Neutrophil (primary cell): ENCODE measurements around the gene FREY1.

Experiments used
- H3K27ac ChIP-seq: fragments of 200-600 bp; sonication (generic); 2 replicates; pipeline ENCODE4 v1.5.1; 2016; ENCODE audit warnings: mild to moderate bottlenecking, moderate library complexity
- H3K27me3 ChIP-seq: fragments of 200-600 bp; sonication (generic); 2 replicates; pipeline ENCODE4 v1.6.0; 2016; ENCODE audit warnings: mild to moderate bottlenecking
- H3K36me3 ChIP-seq: fragments of 200-600 bp; sonication (generic); 2 replicates; pipeline ENCODE4 v1.5.1; 2017
- H3K4me1 ChIP-seq, 2 experiments: fragments of 200-600 bp in 1 of 2; sonication (generic) in 1 of 2; 1 replicate in 1 of 2; 2 replicates in 1 of 2; pipeline versions ENCODE4 v1.5.1 to v1.6.1; 2013 to 2016; ENCODE audit warnings: low read depth in 1 of 2, low read length in 1 of 2, mild to moderate bottlenecking in 1 of 2, moderate library complexity in 1 of 2; ENCODE audit not compliant: control insufficient read depth in 1 of 2, insufficient read depth in 1 of 2
- H3K4me3 ChIP-seq, 2 experiments: fragments of 200-600 bp in 1 of 2; sonication (generic) in 1 of 2; 1 replicate in 1 of 2; 2 replicates in 1 of 2; pipeline ENCODE4 v1.5.1; 2013 to 2016; ENCODE audit warnings: low read depth in 1 of 2, low read length in 1 of 2, mild to moderate bottlenecking in 1 of 2, moderate library complexity in 1 of 2
- H3K9me3 ChIP-seq: fragments of 200-600 bp; sonication (generic); 2 replicates; pipeline ENCODE4 v1.5.1; 2016
- CTCF ChIP-seq: fragments of 200-600 bp; sonication (generic); IDR thresholded peaks from 2 replicates; pipeline ENCODE4 v1.5.1; 2016; ENCODE audit warnings: antibody characterized with exemption

FREY1 gene

GRCh38 chr11:45924927-45925326, 17.9 kb upstream of the FREY1 start:
- TF ChIP-seq CTCF: no peak
- Histone ChIP-seq H3K36me3 (no peaks in the 10 kb centered on the region), H3K27ac (no peak overlapping the region), H3K27me3 (peaks cover 62% of the 10 kb centered on the region), H3K9me3 (no peaks in the 10 kb centered on the region), H3K4me3 (no peak overlapping the region), H3K4me1 (peaks cover 16 to 27% of the 10 kb centered on the region in 2 experiments)

GRCh38 chr11:45924036-45924915, 17.2 kb upstream of the FREY1 start:
- H3K27me3 ChIP-seq: peaks cover 66% of the 10 kb centered on the region
- H3K4me3 ChIP-seq: no peak overlapping the region
- no peak for TF ChIP-seq CTCF
- no peaks in the 10 kb centered on the region for H3K9me3 ChIP-seq
- peaks cover 16 to 21% of the 10 kb centered on the region in 2 experiments for H3K4me1 ChIP-seq
- no peaks in the 10 kb centered on the region for H3K36me3 ChIP-seq
- H3K27ac ChIP-seq: no peak overlapping the region

- peak within 1 kb of the TSS; percentile 27 to 56 for H3K4me3 ChIP-seq
- peaks cover 23 to 29% of the 10 kb centered on the region in 2 experiments for H3K4me1 ChIP-seq
- no peak within 1 kb of the TSS for H3K27ac ChIP-seq
- H3K27me3 ChIP-seq: peaks cover 66% of the 10 kb centered on the region
- no peak for TF ChIP-seq CTCF
- H3K9me3 ChIP-seq: no peaks in the 10 kb centered on the region
- H3K36me3 ChIP-seq: no peaks in the 10 kb centered on the region
These were observed 15.5 kb upstream of the FREY1 start, which contains the start of gene LARGE2 for GRCh38 chr11:45922425-45923082. TSS of gene LARGE2 (plus strand) at chr11:45922656. CDS start at chr11:45922883, 227 bp downstream.

- peak overlapping the region; percentile 27 to 56 for H3K4me3 ChIP-seq
These were observed 14.7 kb upstream of the FREY1 start for GRCh38 chr11:45921561-45922424.

More at GRCh38 chr11:45921561-45922424, 14.7 kb upstream of the FREY1 start:
- no peaks in the 10 kb centered on the region for H3K36me3 ChIP-seq
- no peak overlapping the region for H3K27ac ChIP-seq
- H3K4me1 ChIP-seq: peaks cover 31 to 32% of the 10 kb centered on the region in 2 experiments
- peaks cover 66% of the 10 kb centered on the region for H3K27me3 ChIP-seq
- H3K9me3 ChIP-seq: no peaks in the 10 kb centered on the region
- TF ChIP-seq CTCF: no peak
